Mesothelial cell of epicardium (in vitro differentiated cells): ENCODE data around the gene SBF2. TPM values are rescaled to one million over a fixed set of nuclear protein-coding genes. Genes with fewer than 3 reads are reported as not detected.
A peak's percentile ranks its signal among the peaks of the same experiment; 100 is the strongest.
"Not testable (repeated sequence)": the region's sequence is repeated elsewhere in the genome, so short reads cannot be mapped to it uniquely, and the experiment has no call there.

Source experiments
- DNase-seq, 2 experiments: peaks; one replicate each; pipeline ENCODE4 v3.0.0; 2021; ENCODE audit warnings: low spot score in 2 of 2; ENCODE audit not compliant: unreplicated experiment in 2 of 2
- H3K27ac Mint-ChIP-seq: 2 replicates; pipeline ENCODE4 v1.8.0; 2021; ENCODE audit warnings: mixed read lengths
- H3K27me3 Mint-ChIP-seq: 2 replicates; pipeline ENCODE4 v1.8.0; 2021; ENCODE audit warnings: low read depth, mixed read lengths
- H3K36me3 Mint-ChIP-seq: 2 replicates; pipeline ENCODE4 v1.8.0; 2021; ENCODE audit warnings: mixed read lengths
- H3K4me1 Mint-ChIP-seq: 2 replicates; pipeline ENCODE4 v1.8.0; 2021; ENCODE audit warnings: mixed read lengths
- H3K4me3 Mint-ChIP-seq: 2 replicates; pipeline ENCODE4 v1.8.0; 2021; ENCODE audit warnings: mild to moderate bottlenecking, moderate library complexity, mixed read lengths
- H3K9me3 Mint-ChIP-seq: 2 replicates; pipeline ENCODE4 v1.8.0; 2021; ENCODE audit warnings: mixed read lengths
- total RNA-seq: library from RNA; stranded (reverse); gene quantifications from 3 replicates; pipeline ENCODE4 v1.2.1, GENCODE V29; 2021
- TF ChIP-seq, protein P1 (sequence below): fragments of 200-600 bp; sonication (generic); IDR thresholded peaks from one replicate; pipeline ENCODE4 v1.5.0; 2021; ENCODE audit warnings: antibody characterized with exemption; ENCODE audit not compliant: unreplicated experiment

The SBF2 gene
- total RNA-seq, 1 donor from 2014 or later: 58.4 TPM

DNA sequence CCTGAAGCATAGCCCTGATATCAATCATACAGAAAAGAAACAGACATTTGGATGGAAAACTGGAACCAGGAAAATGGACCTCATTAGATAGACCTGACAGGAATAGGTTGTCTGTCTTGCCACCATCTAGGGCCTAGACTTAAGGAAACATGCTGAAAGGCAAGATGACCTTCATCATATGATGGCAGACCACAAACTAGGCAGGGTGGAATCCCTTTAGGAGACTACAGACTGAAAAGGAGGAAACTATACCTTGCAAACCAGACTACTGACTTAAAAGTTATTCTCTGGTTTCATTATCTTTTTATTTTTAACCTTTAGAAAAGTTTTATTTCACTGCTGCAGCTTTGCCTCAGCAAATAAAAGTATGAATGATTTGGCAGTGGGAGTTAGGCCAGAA lies 20.3 kb downstream of the SBF2 start:
- TF ChIP-seq, protein P1, sequence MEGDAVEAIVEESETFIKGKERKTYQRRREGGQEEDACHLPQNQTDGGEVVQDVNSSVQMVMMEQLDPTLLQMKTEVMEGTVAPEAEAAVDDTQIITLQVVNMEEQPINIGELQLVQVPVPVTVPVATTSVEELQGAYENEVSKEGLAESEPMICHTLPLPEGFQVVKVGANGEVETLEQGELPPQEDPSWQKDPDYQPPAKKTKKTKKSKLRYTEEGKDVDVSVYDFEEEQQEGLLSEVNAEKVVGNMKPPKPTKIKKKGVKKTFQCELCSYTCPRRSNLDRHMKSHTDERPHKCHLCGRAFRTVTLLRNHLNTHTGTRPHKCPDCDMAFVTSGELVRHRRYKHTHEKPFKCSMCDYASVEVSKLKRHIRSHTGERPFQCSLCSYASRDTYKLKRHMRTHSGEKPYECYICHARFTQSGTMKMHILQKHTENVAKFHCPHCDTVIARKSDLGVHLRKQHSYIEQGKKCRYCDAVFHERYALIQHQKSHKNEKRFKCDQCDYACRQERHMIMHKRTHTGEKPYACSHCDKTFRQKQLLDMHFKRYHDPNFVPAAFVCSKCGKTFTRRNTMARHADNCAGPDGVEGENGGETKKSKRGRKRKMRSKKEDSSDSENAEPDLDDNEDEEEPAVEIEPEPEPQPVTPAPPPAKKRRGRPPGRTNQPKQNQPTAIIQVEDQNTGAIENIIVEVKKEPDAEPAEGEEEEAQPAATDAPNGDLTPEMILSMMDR: no peak
- Mint-ChIP-seq H3K27me3 (no peaks in the 10 kb centered on the region), H3K27ac (peak overlapping the region; percentile 10), H3K9me3 (no peaks in the 10 kb centered on the region), H3K4me1 (peaks cover 24% of the 10 kb centered on the region), H3K4me3 (no peak overlapping the region), H3K36me3 (no peaks in the 10 kb centered on the region)
- no peak for DNase-seq

GRCh38 chr11:10272132-10272531 lies 21.9 kb downstream of the SBF2 start:
- no peak overlapping the region for H3K27ac Mint-ChIP-seq
- H3K4me1 Mint-ChIP-seq: peaks cover 28% of the 10 kb centered on the region
- H3K27me3 Mint-ChIP-seq: no peaks in the 10 kb centered on the region
- DNase-seq: no peak
- H3K36me3 Mint-ChIP-seq: no peaks in the 10 kb centered on the region
- H3K4me3 Mint-ChIP-seq: no peak overlapping the region
- no peaks in the 10 kb centered on the region for H3K9me3 Mint-ChIP-seq
- TF ChIP-seq, protein P1: no peak

DNA sequence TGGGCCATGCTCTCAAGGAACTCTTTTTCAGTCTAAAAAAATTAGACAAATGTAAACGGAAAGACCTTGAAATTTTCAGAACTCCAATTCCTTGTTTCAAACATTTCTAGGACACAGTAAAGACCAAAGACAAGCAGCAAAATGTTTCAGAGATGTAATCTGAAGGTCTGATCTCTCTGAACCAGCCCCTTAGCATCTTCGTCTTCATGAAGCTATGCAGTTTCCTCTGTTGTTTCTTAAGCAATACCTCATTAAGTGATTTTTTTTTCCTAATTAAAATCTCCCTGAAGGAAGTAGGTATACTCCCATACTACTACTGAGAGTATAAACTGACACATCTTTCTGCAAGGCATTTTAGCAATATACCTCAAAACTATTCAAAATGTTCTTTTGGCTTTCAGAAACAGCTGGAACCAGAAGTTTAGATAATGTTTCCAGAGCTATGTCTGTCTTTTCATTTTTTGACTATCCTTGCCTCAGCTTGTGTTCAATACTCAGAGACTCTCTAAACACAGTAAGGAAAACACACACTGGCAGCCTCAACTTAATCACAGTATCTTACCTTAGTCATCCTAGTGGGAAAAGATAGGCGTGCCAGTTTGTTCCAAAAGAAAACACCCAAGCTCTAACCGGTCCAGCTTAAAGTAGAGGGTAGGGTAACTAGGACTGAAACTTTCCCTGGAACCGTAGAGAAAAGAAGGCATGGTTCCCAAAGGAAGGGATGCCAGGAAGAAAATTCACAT lies 25.1 kb downstream of the SBF2 start:
- Mint-ChIP-seq H3K36me3 (peaks cover 4% of the 10 kb centered on the region), H3K4me1 (peaks cover 18% of the 10 kb centered on the region), H3K27ac (no peak overlapping the region), H3K4me3 (no peak overlapping the region), H3K27me3 (no peaks in the 10 kb centered on the region), H3K9me3 (peaks cover 3% of the 10 kb centered on the region)
- no peak for DNase-seq
- TF ChIP-seq, protein P1: no peak

- peaks cover 15% of the 10 kb centered on the region for H3K4me1 Mint-ChIP-seq
- H3K9me3 Mint-ChIP-seq: peaks cover 3% of the 10 kb centered on the region
- no peak overlapping the region for H3K4me3 Mint-ChIP-seq
- no peak for DNase-seq
- TF ChIP-seq, protein P1: no peak
- H3K27me3 Mint-ChIP-seq: no peaks in the 10 kb centered on the region
- peak overlapping the region; percentile 19 for H3K27ac Mint-ChIP-seq
- peaks cover 4% of the 10 kb centered on the region for H3K36me3 Mint-ChIP-seq
Measured at GRCh38 chr11:10267821-10268220, 26.2 kb downstream of the SBF2 start.

GRCh38 chr11:10265936-10266335 lies 28.1 kb downstream of the SBF2 start:
- peaks cover 15% of the 10 kb centered on the region for H3K4me1 Mint-ChIP-seq
- peaks cover 4% of the 10 kb centered on the region for H3K36me3 Mint-ChIP-seq
- H3K9me3 Mint-ChIP-seq: peaks cover 3% of the 10 kb centered on the region
- DNase-seq: no peak
- no peak overlapping the region for H3K4me3 Mint-ChIP-seq
- H3K27ac Mint-ChIP-seq: peak overlapping the region; percentile 11
- no peaks in the 10 kb centered on the region for H3K27me3 Mint-ChIP-seq
- TF ChIP-seq, protein P1: no peak

DNA sequence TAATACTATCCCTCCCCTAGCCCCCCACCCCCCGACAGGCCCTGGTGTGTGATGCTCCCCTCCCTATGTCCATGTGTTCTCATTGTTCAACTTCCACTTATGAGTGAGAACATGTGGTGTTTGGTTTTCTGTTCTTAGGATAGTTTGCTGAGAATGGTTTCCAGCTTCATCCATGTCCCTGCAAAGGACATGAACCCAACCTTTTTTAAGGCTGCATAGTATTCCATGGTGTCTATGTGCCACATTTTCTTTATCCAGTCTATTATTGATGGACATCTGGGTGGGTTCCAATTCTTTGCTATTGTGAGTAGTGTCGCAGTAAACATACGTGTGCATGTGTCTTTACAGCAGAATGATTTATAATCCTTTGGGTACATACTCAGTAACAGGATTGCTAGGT lies 29.3 kb downstream of the SBF2 start:
- H3K9me3 Mint-ChIP-seq, H3K36me3 Mint-ChIP-seq, H3K27ac Mint-ChIP-seq, DNase-seq, H3K27me3 Mint-ChIP-seq, H3K4me3 Mint-ChIP-seq: not testable (repeated sequence)
- peaks cover 15% of the 10 kb centered on the region for H3K4me1 Mint-ChIP-seq
